RCC 7860 (cell line): ENCODE results near the gene NAALADL2.

Experiments used
- DNase-seq: peaks from one replicate; pipeline ENCODE4 v3.0.0-alpha.2; 2015; ENCODE audit warnings: low spot score
- FAIRE-seq: peaks from 2 replicates; lab custom pipeline; 2012; peaks lifted over from hg19 to GRCh38; lab: Jason Lieb, UNC

The NAALADL2 gene

GRCh38 chr3:174884776-174885568, 25.8 kb downstream of the NAALADL2 start:
- DNase-seq, result no peak
- FAIRE-seq, result no peak

GRCh38 chr3:174891524-174892203, 32.5 kb downstream of the NAALADL2 start:
- DNase-seq (no peak), FAIRE-seq (no peak)

GRCh38 chr3:174907027-174907426, 47.9 kb downstream of the NAALADL2 start:
- FAIRE-seq (no peak), DNase-seq (no peak)

GRCh38 chr3:174907628-174908407, 48.7 kb downstream of the NAALADL2 start:
- FAIRE-seq, result no peak
- no peak for DNase-seq

GRCh38 chr3:174931473-174932353, 72.6 kb downstream of the NAALADL2 start:
- no peak for DNase-seq
- FAIRE-seq, result no peak

- FAIRE-seq, result no peak
These were observed 77.5 kb downstream of the NAALADL2 start for GRCh38 chr3:174936590-174936989.

GRCh38 chr3:174937478-174937877, 78.3 kb downstream of the NAALADL2 start:
- peak; percentile 10 for FAIRE-seq

More at GRCh38 chr3:174936590-174936989, 77.5 kb downstream of the NAALADL2 start:
- DNase-seq, result no peak

GRCh38 chr3:174938102-174938501, 79.0 kb downstream of the NAALADL2 start:
- no peak for DNase-seq
- FAIRE-seq, result no peak

More at GRCh38 chr3:174937478-174937877, 78.3 kb downstream of the NAALADL2 start:
- DNase-seq, result peak; percentile 33

GRCh38 chr3:174940151-174940550, 81.0 kb downstream of the NAALADL2 start:
- no peak for DNase-seq
- no peak for FAIRE-seq

GRCh38 chr3:174945276-174945675, 86.1 kb downstream of the NAALADL2 start:
- FAIRE-seq, result no peak
- no peak for DNase-seq

GRCh38 chr3:174945951-174946350, 86.8 kb downstream of the NAALADL2 start:
- DNase-seq (no peak), FAIRE-seq (no peak)

GRCh38 chr3:174949523-174949922, 90.4 kb downstream of the NAALADL2 start:
- FAIRE-seq (no peak), DNase-seq (no peak)

- DNase-seq (peak; percentile 77), FAIRE-seq (peak; percentile 92)
These were observed 91.9 kb downstream of the NAALADL2 start for GRCh38 chr3:174951034-174951433.

- FAIRE-seq, result no peak
- DNase-seq, result no peak
These were observed 92.4 kb downstream of the NAALADL2 start for GRCh38 chr3:174951498-174952005.

- no peak for FAIRE-seq
- DNase-seq, result no peak
These were observed 93.9 kb downstream of the NAALADL2 start for GRCh38 chr3:174953068-174953467.

- FAIRE-seq (peak; percentile 86), DNase-seq (peak; percentile 65)
These were observed 96.4 kb downstream of the NAALADL2 start for GRCh38 chr3:174955513-174956016.

- DNase-seq, result no peak
- no peak for FAIRE-seq
These were observed 97.9 kb downstream of the NAALADL2 start for GRCh38 chr3:174957081-174957480.

GRCh38 chr3:174957551-174958001, 98.4 kb downstream of the NAALADL2 start:
- DNase-seq, result no peak
- FAIRE-seq, result no peak

- FAIRE-seq (no peak), DNase-seq (no peak)
These were observed 99.7 kb downstream of the NAALADL2 start for GRCh38 chr3:174958671-174959328.
